HG03025 (cell line): ENCODE measurements around the gene HOXD13.

Source experiments
- ATAC-seq: cut with Tn5 transposase; IDR thresholded peaks from one replicate; pipeline ENCODE4 v1.9.1; 2021; ENCODE audit warnings: mild to moderate bottlenecking, moderate library complexity; ENCODE audit not compliant: unreplicated experiment, low FRiP score

The HOXD13 gene

GRCh38 chr2:176117823-176118371, 25.4 kb downstream of the HOXD13 start:
- no peak for ATAC-seq

- ATAC-seq = no peak
These were observed 26.2 kb downstream of the HOXD13 start for GRCh38 chr2:176118601-176119339.

- ATAC-seq = no peak
These were observed 28.1 kb downstream of the HOXD13 start for GRCh38 chr2:176120364-176121189.

GRCh38 chr2:176121190-176122051, 28.9 kb downstream of the HOXD13 start:
- no peak for ATAC-seq

- no peak for ATAC-seq
These were observed 29.6 kb downstream of the HOXD13 start for GRCh38 chr2:176122052-176122682.

- ATAC-seq = no peak
These were observed 30.3 kb downstream of the HOXD13 start, which contains the start of gene HOXD9 for GRCh38 chr2:176122683-176123410. HOXD9 (plus strand) TSS chr2:176122719; CDS start chr2:176122769, 50 bp downstream.

- no peak for ATAC-seq
These were observed 31.0 kb downstream of the HOXD13 start for GRCh38 chr2:176123411-176124109.

GRCh38 chr2:176124110-176124946, 31.8 kb downstream of the HOXD13 start:
- ATAC-seq = no peak

GRCh38 chr2:176124947-176125771, 32.6 kb downstream of the HOXD13 start:
- ATAC-seq = no peak

- ATAC-seq = no peak
These were observed 33.2 kb downstream of the HOXD13 start for GRCh38 chr2:176125772-176126054.

- ATAC-seq = no peak
These were observed 34.6 kb downstream of the HOXD13 start for GRCh38 chr2:176126929-176127773.

- no peak for ATAC-seq
These were observed 35.2 kb downstream of the HOXD13 start for GRCh38 chr2:176127774-176128072.

- ATAC-seq = no peak
These were observed 35.9 kb downstream of the HOXD13 start for GRCh38 chr2:176128172-176128981.

- no peak for ATAC-seq
These were observed 36.7 kb downstream of the HOXD13 start, which contains the start of gene HOXD8 for GRCh38 chr2:176128982-176129796. HOXD8 (plus strand) TSS chr2:176129705; CDS start chr2:176130367, 662 bp downstream.

GRCh38 chr2:176129813-176130146, 37.3 kb downstream of the HOXD13 start:
- no peak for ATAC-seq
